Right ventricle myocardium superior (tissue), 1 donor: ENCODE results near the gene NFKBIE. TPM values are rescaled to one million over a fixed set of nuclear protein-coding genes. Genes with fewer than 3 reads are reported as not detected.
A peak's percentile ranks its signal among the peaks of the same experiment; 100 is the strongest.

Experiments used
- ATAC-seq: fragments of 200-7000 bp; cut with Tn5 transposase; one replicate; pipeline ENCODE4 v1.9.1; 2020; ENCODE audit warnings: mild to moderate bottlenecking; ENCODE audit not compliant: poor library complexity
- DNase-seq: peaks from one replicate; pipeline ENCODE4 v3.0.0-alpha.2; 2020
- intact Hi-C: fragments of 100-400 bp; cut with DNase I; formaldehyde crosslinking; loops from one replicate; pipeline ENCODE4 v1.11.2; 2022
- total RNA-seq: library from RNA; stranded (reverse); fragmentation: NEBNext Ultra II Directional; extraction: Animal tissue kit (Norgen Biotek cat#: 25700); gene quantifications from one replicate; pipeline ENCODE4 v1.2.1, GENCODE V29; 2021
- donor health status: DM: no; HTN: yes; CAD: no; lungs with severe emphysema.

NFKBIE gene
- total RNA-seq, 1 donor from 2014 or later: 3.7 TPM

- intact Hi-C loops: no loop called here
- DNase-seq: no peak
- ATAC-seq: no peak
These were observed 11.8 kb downstream of the NFKBIE start for GRCh38 chr6:44253307-44254101.

- ATAC-seq: no peak
- intact Hi-C loops: no loop called here
- DNase-seq: no peak
These were observed 13.5 kb downstream of the NFKBIE start for GRCh38 chr6:44251576-44252524.

GRCh38 chr6:44250718-44251123 is 14.6 kb downstream of the NFKBIE start:
- intact Hi-C loops: no loop called here
- ATAC-seq (no peak), DNase-seq (no peak)

- intact Hi-C loops: no loop called here
- no peak for ATAC-seq
- DNase-seq: no peak
These were observed 15.2 kb downstream of the NFKBIE start for GRCh38 chr6:44250067-44250717.

GRCh38 chr6:44249082-44249748 is 16.1 kb downstream of the NFKBIE start:
- no peak for ATAC-seq
- intact Hi-C loops: no loop called here
- DNase-seq: no peak

GRCh38 chr6:44248579-44248978 is 16.8 kb downstream of the NFKBIE start:
- intact Hi-C loops: no loop called here
- no peak for DNase-seq
- no peak for ATAC-seq

GRCh38 chr6:44247338-44248302 is 17.7 kb downstream of the NFKBIE start:
- intact Hi-C loops: no loop called here

GRCh38 chr6:44246663-44247337 is 18.6 kb downstream of the NFKBIE start, which contains the start of gene HSP90AB1:
Gene HSP90AB1 (plus strand): TSS chr6:44247101. CDS start chr6:44248630, 1,529 bp downstream.
- DNase-seq (peak; percentile 96), ATAC-seq (peak; percentile 93)
- intact Hi-C loops: no loop called here

More at GRCh38 chr6:44247338-44248302, 17.7 kb downstream of the NFKBIE start:
- peak; percentile 36 for ATAC-seq
- peak; percentile 77 for DNase-seq

GRCh38 chr6:44245912-44246662 is 19.3 kb downstream of the NFKBIE start:
- DNase-seq: peak; percentile 95
- peak; percentile 85 for ATAC-seq
- intact Hi-C loops: no loop called here

- intact Hi-C loops: no loop called here
- ATAC-seq: no peak
These were observed 19.9 kb downstream of the NFKBIE start for GRCh38 chr6:44245391-44245911.

GRCh38 chr6:44243345-44243744 is 22.0 kb downstream of the NFKBIE start:
- DNase-seq (no peak), ATAC-seq (no peak)
- intact Hi-C loops: no loop called here

More at GRCh38 chr6:44245391-44245911, 19.9 kb downstream of the NFKBIE start:
- no peak for DNase-seq

GRCh38 chr6:44238687-44239350 is 26.5 kb downstream of the NFKBIE start:
- ATAC-seq (no peak), DNase-seq (no peak)
- intact Hi-C loops: loop anchor here (5.0 kb wide), 1 partner anchor 67 kb away; no protein-coding TSS in a partner anchor

- DNase-seq (peak; percentile 87), ATAC-seq (peak; percentile 83)
- intact Hi-C loops: loop anchor here (5.0 kb wide), 1 partner anchor 66 kb away; no protein-coding TSS in a partner anchor
These were observed 27.4 kb downstream of the NFKBIE start for GRCh38 chr6:44237813-44238433.

GRCh38 chr6:44237021-44237812 is 28.1 kb downstream of the NFKBIE start:
- peak; percentile 93 for DNase-seq
- ATAC-seq: peak; percentile 80
- intact Hi-C loops: loop anchor here (5.0 kb wide), 1 partner anchor 65 kb away; no protein-coding TSS in a partner anchor
